CD4-positive, CD25-positive, alpha-beta regulatory T cell (primary cell): ENCODE data around the gene ALDH16A1. TPM values are rescaled to one million over a fixed set of nuclear protein-coding genes. Genes with fewer than 3 reads are reported as not detected.

Experiments used
- ATAC-seq, 2 donors: fragments of 150-1000 bp; cut with Tn5 transposase; one replicate each; pipeline ENCODE4 v1.10.0; 2021; ENCODE audit warnings: low read depth in 2 of 2, moderate number of reproducible peaks in 2 of 2, moderate library complexity in 1 of 2
- DNase-seq, 3 donors: peaks; one replicate each; pipeline versions ENCODE4 v3.0.0 to v3.0.0-alpha.2; 2012 to 2022; ENCODE audit warnings: mixed read lengths in 1 of 3
- H3K27ac ChIP-seq: one replicate; pipeline ENCODE4 v1.7.0; 2013; ENCODE audit warnings: mild to moderate bottlenecking, low read length; ENCODE audit not compliant: insufficient read depth, poor library complexity, severe bottlenecking
- H3K27me3 ChIP-seq: one replicate; pipeline ENCODE4 v1.7.0; 2013; ENCODE audit warnings: low read length; ENCODE audit not compliant: control insufficient read depth, insufficient read depth
- H3K36me3 ChIP-seq: one replicate; pipeline ENCODE4 v1.7.0; 2013; ENCODE audit warnings: mild to moderate bottlenecking, low read length, moderate library complexity; ENCODE audit not compliant: control insufficient read depth, insufficient read depth
- H3K4me1 ChIP-seq: 2 replicates; pipeline ENCODE4 v1.7.0; 2013; ENCODE audit warnings: mild to moderate bottlenecking, low read length; ENCODE audit not compliant: insufficient read depth, control insufficient read depth, poor library complexity, severe bottlenecking
- H3K4me3 ChIP-seq: one replicate; pipeline ENCODE4 v1.7.0; 2013; ENCODE audit warnings: low read depth, mild to moderate bottlenecking, low read length, moderate library complexity
- H3K9me3 ChIP-seq, 2 experiments: 1 replicate in 1 of 2; 2 replicates in 1 of 2; pipeline ENCODE4 v1.7.0; 2013; ENCODE audit warnings: low read length in 2 of 2, mild to moderate bottlenecking in 1 of 2, moderate library complexity in 1 of 2; ENCODE audit not compliant: control insufficient read depth in 2 of 2
- H3K27ac Mint-ChIP-seq, 3 donors: one replicate each; pipeline ENCODE4 v1.8.0; 2020 to 2022; ENCODE audit warnings: mild to moderate bottlenecking in 3 of 3, mixed read lengths in 3 of 3, moderate library complexity in 2 of 3
- H3K27me3 Mint-ChIP-seq: one replicate; pipeline ENCODE4 v1.8.0; 2022; ENCODE audit warnings: mild to moderate bottlenecking, mixed read lengths
- H3K36me3 Mint-ChIP-seq: one replicate; pipeline ENCODE4 v1.8.0; 2020; ENCODE audit warnings: mixed read lengths
- H3K4me1 Mint-ChIP-seq, 4 donors: one replicate each; pipeline ENCODE4 v1.8.0; 2020 to 2022; ENCODE audit warnings: mixed read lengths in 4 of 4, mild to moderate bottlenecking in 1 of 4
- H3K4me3 Mint-ChIP-seq, 4 donors: one replicate each; pipeline ENCODE4 v1.8.0; 2020 to 2022; ENCODE audit warnings: mild to moderate bottlenecking in 4 of 4, mixed read lengths in 4 of 4, moderate library complexity in 3 of 4
- H3K9me3 Mint-ChIP-seq, 7 donors: one replicate each; pipeline ENCODE4 v1.8.0; 2020 to 2022; ENCODE audit warnings: mixed read lengths in 7 of 7, mild to moderate bottlenecking in 3 of 7, moderate library complexity in 2 of 7
- polyA plus RNA-seq, 4 donors: library from polyadenylated mRNA; unstranded; fragments of 300-500 nt; fragmentation: Illumina TruSeq; gene quantifications; one replicate each; pipeline ENCODE4 v1.2.3, GENCODE V29; 2021
- total RNA-seq: library from RNA; stranded (reverse); gene quantifications from one replicate; pipeline ENCODE4 v1.2.3, GENCODE V29; 2022

ALDH16A1 gene
- total and polyA plus RNA-seq, 5 donors from 2014 or later, result 32.7 to 47.1 (median 42.2) TPM

GRCh38 chr19:49503582-49503962 is 50.5 kb downstream of the ALDH16A1 start:
- ATAC-seq, result no peak
- H3K36me3 Mint-ChIP-seq, result peaks cover 11% of the 10 kb centered on the region
- H3K36me3 ChIP-seq, result peaks cover 11% of the 10 kb centered on the region
- H3K9me3 Mint-ChIP-seq, result no peaks in the 10 kb centered on the region
- peaks cover 50% of the 10 kb centered on the region for H3K4me1 ChIP-seq
- peak overlapping the region in 2 of 3 donors; percentile 20 to 99 for H3K27ac Mint-ChIP-seq
- no peaks in the 10 kb centered on the region for H3K9me3 ChIP-seq
- H3K4me1 Mint-ChIP-seq, result peaks cover 8 to 40% (median 25%) of the 10 kb centered on the region in 4 donors
- H3K4me3 Mint-ChIP-seq, result peak overlapping the region in 1 of 4 donors; percentile 82
- no peak overlapping the region for H3K4me3 ChIP-seq
- H3K27ac ChIP-seq, result peak overlapping the region; percentile 99
- peaks cover 6% of the 10 kb centered on the region for H3K27me3 Mint-ChIP-seq
- no peak for DNase-seq
- H3K27me3 ChIP-seq, result no peaks in the 10 kb centered on the region

- no peaks in the 10 kb centered on the region for H3K27me3 ChIP-seq
- Mint-ChIP-seq H3K27me3 (no peaks in the 10 kb centered on the region), H3K4me1 (peaks cover 7 to 37% (median 21%) of the 10 kb centered on the region in 4 donors), H3K9me3 (no peaks in the 10 kb centered on the region), H3K36me3 (peaks cover 3% of the 10 kb centered on the region), H3K4me3 (peak overlapping the region in 1 of 4 donors; percentile 84), H3K27ac (peak overlapping the region; percentile 26 to 79 (median 46))
- H3K4me1 ChIP-seq, result peaks cover 30% of the 10 kb centered on the region
- no peak overlapping the region for H3K27ac ChIP-seq
- DNase-seq, result peak; percentile 67 to 83 (median 80)
- peak; percentile 71 to 77 for ATAC-seq
- H3K36me3 ChIP-seq, result no peaks in the 10 kb centered on the region
- H3K4me3 ChIP-seq, result no peak overlapping the region
- no peaks in the 10 kb centered on the region for H3K9me3 ChIP-seq
Observed at GRCh38 chr19:49506575-49507105, 53.6 kb downstream of the ALDH16A1 start.

DNA sequence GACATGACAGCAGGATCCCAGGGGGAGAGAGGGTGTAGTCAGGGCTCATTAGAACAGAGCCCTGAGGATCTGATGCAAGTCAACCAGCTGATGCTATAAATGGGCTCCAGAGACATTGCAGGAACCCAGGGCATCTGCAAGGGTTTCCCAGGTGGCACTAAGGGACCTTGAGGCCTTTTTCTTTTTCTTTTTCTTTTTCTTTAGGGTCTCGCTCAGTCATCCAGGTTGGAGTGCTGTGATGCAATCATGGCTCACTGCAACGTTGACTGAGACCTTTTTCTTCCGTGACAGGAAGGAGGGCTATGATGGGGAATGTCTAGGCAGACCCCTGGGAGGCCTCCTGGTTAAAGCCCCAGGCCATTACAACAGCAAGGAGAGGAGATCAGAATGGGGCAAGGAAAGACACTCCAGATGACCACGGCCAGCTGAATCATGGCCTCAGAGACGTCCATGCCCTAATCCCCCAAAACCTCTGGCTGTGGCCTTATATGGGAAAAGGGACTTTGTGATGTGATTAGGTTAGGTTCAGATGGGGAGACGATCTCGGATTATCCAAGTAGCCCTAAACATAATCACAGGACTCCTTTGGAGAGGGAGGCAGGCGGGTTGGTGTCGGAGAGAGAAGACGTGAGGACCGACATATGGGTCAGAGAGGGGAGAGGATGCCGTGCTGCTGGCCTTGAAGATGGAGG is 54.9 kb downstream of the ALDH16A1 start:
- no peak overlapping the region for H3K27ac ChIP-seq
- H3K9me3 ChIP-seq, result no peaks in the 10 kb centered on the region
- H3K27ac Mint-ChIP-seq, result peak overlapping the region in 2 of 3 donors; percentile 14 to 60
- H3K27me3 Mint-ChIP-seq, result no peaks in the 10 kb centered on the region
- no peak for ATAC-seq
- H3K36me3 Mint-ChIP-seq, result peaks cover 3% of the 10 kb centered on the region
- no peak overlapping the region for H3K4me3 ChIP-seq
- no peak for DNase-seq
- peaks cover 30% of the 10 kb centered on the region for H3K4me1 ChIP-seq
- no peaks in the 10 kb centered on the region for H3K36me3 ChIP-seq
- peaks cover 9 to 34% (median 20%) of the 10 kb centered on the region in 4 donors for H3K4me1 Mint-ChIP-seq
- peak overlapping the region in 1 of 4 donors; percentile 54 for H3K4me3 Mint-ChIP-seq
- H3K27me3 ChIP-seq, result no peaks in the 10 kb centered on the region
- no peaks in the 10 kb centered on the region for H3K9me3 Mint-ChIP-seq

DNA sequence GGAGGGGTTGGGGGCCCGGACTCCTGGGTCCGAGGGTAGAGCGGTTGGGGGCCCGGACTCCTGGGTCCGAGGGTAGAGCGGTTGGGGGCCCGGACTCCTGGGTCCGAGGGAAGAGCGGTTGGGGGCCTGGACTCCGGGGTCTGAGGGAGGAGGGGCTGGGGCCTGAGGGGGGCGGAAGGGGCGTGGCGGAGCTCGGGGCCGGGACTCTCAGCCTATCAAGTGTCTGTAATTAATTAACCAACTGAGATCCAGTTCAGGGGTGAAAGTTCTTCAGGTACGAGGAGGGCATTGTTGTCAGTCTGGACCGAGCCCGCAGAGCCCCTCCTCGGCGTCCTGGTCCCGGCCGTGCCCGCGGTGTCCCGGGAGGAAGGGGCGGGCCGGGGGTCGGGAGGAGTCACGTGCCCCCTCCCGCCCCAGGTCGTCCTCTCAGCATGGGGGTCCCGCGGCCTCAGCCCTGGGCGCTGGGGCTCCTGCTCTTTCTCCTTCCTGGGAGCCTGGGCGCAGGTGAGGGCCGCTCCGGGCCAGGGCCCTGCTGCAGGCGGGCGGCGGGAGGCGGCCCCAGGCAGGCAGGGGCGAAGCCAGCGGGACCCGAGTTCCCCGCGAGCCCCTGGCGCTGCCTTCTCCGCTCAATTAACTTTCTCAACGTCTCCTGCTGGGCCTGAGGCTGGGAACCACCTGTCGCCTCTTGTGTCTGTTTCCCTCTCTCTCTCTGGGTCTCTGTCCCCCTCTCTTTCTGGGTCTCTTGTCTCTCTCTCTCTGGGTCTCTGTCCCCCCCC is 60.1 kb downstream of the ALDH16A1 start:
- Mint-ChIP-seq H3K4me1 (peaks cover 4 to 37% (median 15%) of the 10 kb centered on the region in 4 donors), H3K4me3 (peak overlapping the region; percentile 85 to 91 (median 88)), H3K27ac (peak overlapping the region; percentile 35 to 90 (median 71)), H3K27me3 (no peaks in the 10 kb centered on the region), H3K36me3 (peaks cover 6% of the 10 kb centered on the region), H3K9me3 (no peaks in the 10 kb centered on the region)
- Histone ChIP-seq H3K9me3 (no peaks in the 10 kb centered on the region), H3K27me3 (no peaks in the 10 kb centered on the region), H3K27ac (peak overlapping the region; percentile 55), H3K36me3 (no peaks in the 10 kb centered on the region), H3K4me3 (no peak overlapping the region), H3K4me1 (peaks cover 32% of the 10 kb centered on the region)
- DNase-seq (peak in 1 of 3 donors; percentile 40), ATAC-seq (peak; percentile 49 to 60)

GRCh38 chr19:49513746-49514118 is 60.7 kb downstream of the ALDH16A1 start:
- no peak for ATAC-seq
- Histone ChIP-seq H3K27ac (peak overlapping the region; percentile 55), H3K9me3 (no peaks in the 10 kb centered on the region), H3K4me3 (no peak overlapping the region), H3K4me1 (peaks cover 32% of the 10 kb centered on the region), H3K27me3 (no peaks in the 10 kb centered on the region), H3K36me3 (no peaks in the 10 kb centered on the region)
- Mint-ChIP-seq H3K4me3 (peak overlapping the region; percentile 85 to 91 (median 88)), H3K27me3 (no peaks in the 10 kb centered on the region), H3K4me1 (peaks cover 4 to 36% (median 15%) of the 10 kb centered on the region in 4 donors), H3K9me3 (no peaks in the 10 kb centered on the region), H3K36me3 (peaks cover 5% of the 10 kb centered on the region), H3K27ac (peak overlapping the region; percentile 35 to 90 (median 71))
- no peak for DNase-seq

GRCh38 chr19:49514151-49514550 is 61.1 kb downstream of the ALDH16A1 start:
- Mint-ChIP-seq H3K36me3 (peaks cover 5% of the 10 kb centered on the region), H3K4me3 (peak overlapping the region; percentile 85 to 91 (median 88)), H3K27me3 (no peaks in the 10 kb centered on the region), H3K4me1 (peaks cover 4 to 36% (median 16%) of the 10 kb centered on the region in 4 donors), H3K9me3 (no peaks in the 10 kb centered on the region), H3K27ac (peak overlapping the region in 1 of 3 donors; percentile 35)
- H3K27me3 ChIP-seq, result no peaks in the 10 kb centered on the region
- no peak overlapping the region for H3K4me3 ChIP-seq
- DNase-seq, result no peak
- peaks cover 32% of the 10 kb centered on the region for H3K4me1 ChIP-seq
- ATAC-seq, result no peak
- peak overlapping the region; percentile 19 for H3K27ac ChIP-seq
- H3K9me3 ChIP-seq, result no peaks in the 10 kb centered on the region
- H3K36me3 ChIP-seq, result no peaks in the 10 kb centered on the region

DNA sequence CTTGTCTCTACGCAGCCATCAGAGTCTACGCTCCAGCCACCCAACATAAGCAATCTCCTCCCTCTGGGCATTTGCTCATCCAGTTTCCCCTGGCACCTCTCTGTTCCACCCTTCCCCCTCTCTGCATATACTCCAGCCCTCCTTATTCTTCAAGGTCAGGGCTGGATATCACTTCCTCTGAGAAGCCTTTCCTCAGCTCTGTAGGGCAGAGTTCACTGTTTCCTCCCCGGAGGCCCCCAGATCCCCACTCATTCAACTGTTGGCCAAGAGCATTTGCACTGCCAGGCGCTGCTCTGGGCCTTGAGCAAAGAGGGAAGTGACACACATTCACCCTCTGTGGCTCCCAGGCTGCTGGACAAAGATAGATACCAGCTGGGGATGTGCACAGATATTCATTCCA is 62.7 kb downstream of the ALDH16A1 start:
- peak; percentile 17 to 22 for ATAC-seq
- H3K27ac Mint-ChIP-seq, result peak overlapping the region; percentile 15 to 79 (median 36)
- Histone ChIP-seq H3K4me1 (peaks cover 32% of the 10 kb centered on the region), H3K4me3 (no peak overlapping the region), H3K9me3 (no peaks in the 10 kb centered on the region), H3K36me3 (no peaks in the 10 kb centered on the region), H3K27ac (no peak overlapping the region), H3K27me3 (no peaks in the 10 kb centered on the region)
- peak overlapping the region in 1 of 4 donors; percentile 55 for H3K4me3 Mint-ChIP-seq
- DNase-seq, result no peak
- H3K9me3 Mint-ChIP-seq, result no peaks in the 10 kb centered on the region
- no peaks in the 10 kb centered on the region for H3K27me3 Mint-ChIP-seq
- H3K4me1 Mint-ChIP-seq, result peaks cover 4 to 36% (median 18%) of the 10 kb centered on the region in 4 donors
- peaks cover 5% of the 10 kb centered on the region for H3K36me3 Mint-ChIP-seq
